Stimulated activated CD4-positive, alpha-beta T cell treated with anti-CD3 and anti-CD28 coated beads, TNF-alpha, amount 100 ng/mL, for 4 hours (primary cell): ENCODE measurements around the gene NYAP1.

Source experiments
- DNase-seq, 3 experiments: peaks; one replicate each; pipeline ENCODE4 v3.0.0-alpha.2; 2020; ENCODE audit warnings: low read depth in 3 of 3

The NYAP1 gene

DNA sequence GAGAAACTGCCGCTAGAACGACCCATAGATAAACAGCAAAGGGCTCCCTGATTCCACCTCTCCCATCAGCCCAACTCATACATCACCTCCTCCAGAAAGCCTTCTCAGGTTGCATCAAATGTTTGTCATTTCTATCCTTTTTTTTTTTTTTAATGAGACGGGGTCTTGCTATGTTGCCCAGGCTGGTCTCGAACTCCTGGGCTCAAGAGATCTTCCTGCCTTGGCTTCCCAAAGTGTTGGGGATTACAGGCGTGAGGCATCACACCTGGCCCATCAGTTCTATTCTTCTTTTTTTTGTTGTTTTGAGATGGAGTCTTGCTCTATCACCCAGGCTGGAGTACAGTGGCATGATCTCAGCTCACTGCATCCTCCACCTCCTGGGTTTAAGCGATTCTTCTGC is 26.7 kb upstream of the NYAP1 start:
- DNase-seq: no peak

DNA sequence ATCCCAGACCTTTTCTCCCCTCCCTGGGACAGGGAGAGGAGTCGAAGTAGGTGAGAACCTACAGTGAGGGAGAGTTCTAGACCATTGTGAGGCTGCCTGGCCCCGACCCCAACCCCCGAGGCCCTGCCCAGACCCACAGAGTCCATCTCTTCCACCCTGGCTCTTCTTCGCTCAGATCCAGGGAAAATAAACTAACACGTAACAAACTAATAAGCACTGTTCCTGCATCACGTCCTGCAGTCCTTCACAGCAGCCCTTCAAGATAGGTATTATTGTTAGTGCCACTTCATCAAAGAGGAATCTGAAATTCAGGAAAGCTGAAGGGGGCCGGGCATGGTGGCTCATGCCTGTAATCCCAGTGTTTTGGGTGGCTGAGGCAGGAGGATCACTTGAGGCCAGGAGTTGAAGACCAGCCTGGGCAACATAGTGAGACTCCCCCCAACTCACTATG is 19.5 kb upstream of the NYAP1 start, which contains the start of gene SPACDR:
Gene SPACDR, minus strand, starts transcription at position 51 of the 451 bp plus-strand sequence. CDS start 235 bp downstream, outside the sequence.
- DNase-seq: no peak

DNA sequence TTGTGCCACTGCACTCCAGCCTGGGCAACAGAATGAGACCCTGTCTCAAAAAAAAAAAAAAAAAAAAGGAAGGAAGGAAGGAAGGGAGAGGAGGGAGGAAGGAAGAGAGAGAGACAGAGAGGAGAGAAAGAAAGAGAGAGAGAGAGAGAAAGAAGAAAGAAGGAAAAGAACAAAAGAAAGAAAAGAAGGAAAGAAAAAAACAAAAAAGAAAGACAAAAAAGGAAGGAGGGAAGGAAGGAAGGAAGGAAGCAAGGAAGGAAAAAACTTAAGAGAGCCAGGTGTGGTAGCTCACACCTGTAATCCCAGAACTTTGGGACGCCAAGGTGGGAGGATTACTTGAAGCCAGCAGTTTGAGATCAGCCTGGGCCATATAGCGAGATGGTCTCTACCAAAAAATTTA is 18.9 kb upstream of the NYAP1 start:
- DNase-seq: no peak

DNA sequence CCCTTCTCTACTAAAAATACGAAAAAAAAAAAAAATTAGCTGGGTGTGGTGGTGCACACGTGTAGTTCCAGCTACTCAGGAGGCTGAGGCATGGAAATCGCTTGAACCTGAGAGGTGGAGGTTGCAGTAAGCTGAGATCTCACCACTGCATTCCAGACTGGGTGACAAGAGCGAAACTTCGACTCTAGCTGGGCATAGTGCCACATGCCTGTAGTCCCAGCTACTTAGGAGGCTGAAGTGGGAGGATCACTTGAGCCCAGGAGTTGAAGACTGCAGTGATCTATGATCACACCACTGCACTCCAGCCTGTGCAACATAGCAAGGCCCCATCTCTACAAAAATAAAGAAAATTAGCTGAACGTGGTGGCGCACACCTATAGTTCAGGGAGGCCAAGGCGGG is 18.4 kb upstream of the NYAP1 start:
- DNase-seq: no peak

DNA sequence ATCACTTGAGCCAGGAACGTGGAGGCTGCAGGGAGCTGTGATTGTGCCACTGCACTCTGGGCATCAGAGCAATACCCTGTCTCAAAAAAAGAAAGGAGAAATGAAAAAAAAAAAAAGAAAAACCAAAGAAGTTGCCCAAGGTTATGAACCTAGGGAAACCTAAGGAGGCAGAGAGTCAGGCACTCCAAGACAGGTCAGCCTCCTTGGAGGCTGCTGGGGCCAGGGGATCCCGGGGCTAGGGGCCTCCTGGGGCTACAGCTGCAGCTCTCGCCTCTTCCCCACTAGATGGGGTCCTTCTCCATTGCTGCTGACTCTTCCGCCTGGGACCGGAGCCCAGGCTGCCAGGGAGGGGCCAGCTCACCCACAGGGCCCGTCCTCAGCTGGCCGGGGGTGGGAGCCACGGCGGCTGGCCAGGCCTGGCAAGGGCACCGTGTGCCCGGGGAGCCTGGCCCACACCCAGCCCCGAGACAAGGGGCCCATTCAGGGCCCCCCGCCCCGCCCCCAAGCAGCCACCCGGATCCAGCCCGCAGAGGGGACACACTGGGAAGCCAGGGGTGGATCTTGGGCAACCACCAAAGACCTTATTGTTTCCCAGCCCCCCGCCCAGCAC is 17.9 kb upstream of the NYAP1 start:
- no peak for DNase-seq

DNA sequence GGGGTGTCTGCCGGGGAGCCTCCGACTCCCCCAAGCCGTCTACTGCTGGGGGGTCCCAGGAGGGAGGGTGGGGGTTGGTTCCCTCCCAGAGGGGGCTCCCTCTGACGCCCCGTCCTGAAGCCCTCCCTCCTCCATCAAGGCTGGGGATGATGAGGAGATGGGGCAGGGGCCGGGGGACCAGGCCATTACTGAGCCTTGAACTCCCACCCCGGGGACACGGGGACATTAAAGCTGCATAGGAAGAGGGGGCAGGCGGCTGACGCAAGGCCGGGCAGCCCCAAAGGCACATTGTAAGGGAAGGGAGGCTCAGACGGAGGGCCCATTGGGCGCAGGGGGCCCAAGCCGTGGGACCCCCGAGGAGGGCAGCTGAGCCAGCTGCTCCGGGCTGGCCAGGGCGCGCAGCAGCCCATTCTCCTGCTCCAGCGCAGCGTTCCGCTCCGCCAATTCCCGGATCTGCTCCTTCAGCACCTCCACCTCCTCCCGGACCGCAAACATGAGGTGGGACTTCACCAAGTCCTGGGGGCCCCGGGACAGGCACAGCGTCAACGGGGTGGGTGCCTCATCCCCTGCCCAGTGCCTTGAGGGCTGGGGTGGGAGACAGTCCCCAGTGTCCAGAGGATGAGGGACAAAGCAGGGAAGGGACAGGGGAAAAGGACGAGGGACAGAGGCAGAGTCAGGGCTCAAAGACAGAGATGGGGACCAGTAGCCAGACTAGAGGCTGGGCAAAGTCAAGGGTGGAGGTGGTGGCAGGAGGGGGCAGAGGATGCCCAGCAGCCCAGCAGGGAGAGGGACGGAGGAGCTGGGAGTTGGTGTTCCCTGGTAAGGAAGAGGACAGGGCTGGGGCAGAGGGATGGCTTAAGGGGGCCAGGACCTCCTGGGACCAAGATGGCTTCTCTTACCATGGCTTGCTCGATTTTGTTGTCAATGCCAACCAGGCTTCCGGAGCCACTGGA is 16.8 kb upstream of the NYAP1 start:
- no peak for DNase-seq

DNA sequence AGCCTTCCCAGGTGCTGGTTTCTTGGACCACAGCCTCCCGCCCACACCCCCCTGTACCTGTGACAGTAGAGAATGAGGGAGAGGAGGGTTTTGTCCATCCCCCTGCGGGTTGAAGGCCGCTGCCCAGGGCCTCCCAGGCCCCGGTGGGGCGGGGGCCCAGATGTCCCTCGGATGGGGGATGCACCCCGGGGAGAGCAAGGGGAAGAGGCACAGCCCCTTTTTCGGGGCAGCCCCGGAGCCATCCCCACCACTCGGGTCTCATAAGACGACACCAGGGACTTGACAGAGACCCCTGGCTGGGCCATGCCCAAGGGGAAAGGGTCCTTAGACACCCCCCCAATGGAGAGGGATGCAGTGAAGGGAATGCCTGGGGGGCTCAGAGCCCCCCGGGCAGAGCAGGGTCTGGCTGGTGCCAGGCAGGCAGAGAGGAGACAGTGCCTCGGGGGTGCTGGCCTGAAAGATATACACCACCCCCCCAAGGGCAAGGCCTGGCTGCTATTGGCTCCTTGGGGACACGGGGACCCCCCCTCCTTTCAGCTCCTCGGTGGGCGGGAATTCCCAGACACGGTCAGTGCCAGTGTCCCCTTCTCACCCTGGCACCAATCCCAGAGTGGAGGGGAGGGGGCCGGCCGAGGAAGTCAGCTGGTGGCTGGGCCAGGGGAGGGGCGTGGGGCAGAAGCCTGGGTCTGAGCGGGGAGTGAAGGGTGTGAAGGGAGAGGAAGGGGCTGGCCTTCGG is 15.9 kb upstream of the NYAP1 start:
- no peak for DNase-seq

DNA sequence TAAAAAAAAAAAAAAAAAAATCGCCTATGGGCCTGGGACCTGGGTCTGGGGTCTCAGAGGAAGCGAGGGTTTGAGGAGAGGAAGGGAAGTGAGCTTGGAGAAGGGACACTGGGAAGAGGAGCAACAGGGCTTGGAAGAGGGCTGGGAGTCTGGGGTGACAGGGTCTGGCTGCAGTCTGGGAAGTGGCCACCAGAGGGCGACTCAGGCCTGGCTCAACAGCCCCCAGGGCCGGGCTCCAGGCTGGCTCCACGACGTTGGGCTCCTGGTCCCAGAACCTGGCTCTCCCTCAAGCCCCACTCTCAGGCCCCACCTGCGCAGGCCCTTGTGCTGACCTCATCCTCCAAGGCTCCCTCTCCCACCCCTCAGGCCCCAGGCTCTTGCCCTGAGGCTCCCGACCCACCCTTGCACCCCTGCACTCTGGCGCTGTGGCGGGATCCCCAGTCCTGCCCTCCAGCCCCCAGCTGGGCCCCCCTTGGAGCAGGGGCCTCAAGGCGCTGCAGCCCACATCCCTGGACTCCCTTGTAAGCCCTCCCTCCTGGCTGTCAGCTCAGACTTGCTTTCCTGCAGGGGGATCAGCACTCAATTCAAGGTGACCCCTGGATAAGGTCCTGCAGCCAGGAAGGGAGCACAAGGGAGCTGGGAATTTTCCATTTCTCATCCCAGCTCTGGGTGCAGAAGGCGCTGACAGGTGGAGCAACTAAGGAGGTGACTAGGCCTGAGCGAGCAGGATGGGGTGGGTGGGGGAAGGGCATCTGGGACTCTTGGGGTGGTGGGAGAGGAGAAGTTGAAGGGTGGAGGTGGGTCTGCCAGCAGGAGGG is 14.3 kb upstream of the NYAP1 start:
- peak; percentile 66 to 73 (median 72) for DNase-seq

DNA sequence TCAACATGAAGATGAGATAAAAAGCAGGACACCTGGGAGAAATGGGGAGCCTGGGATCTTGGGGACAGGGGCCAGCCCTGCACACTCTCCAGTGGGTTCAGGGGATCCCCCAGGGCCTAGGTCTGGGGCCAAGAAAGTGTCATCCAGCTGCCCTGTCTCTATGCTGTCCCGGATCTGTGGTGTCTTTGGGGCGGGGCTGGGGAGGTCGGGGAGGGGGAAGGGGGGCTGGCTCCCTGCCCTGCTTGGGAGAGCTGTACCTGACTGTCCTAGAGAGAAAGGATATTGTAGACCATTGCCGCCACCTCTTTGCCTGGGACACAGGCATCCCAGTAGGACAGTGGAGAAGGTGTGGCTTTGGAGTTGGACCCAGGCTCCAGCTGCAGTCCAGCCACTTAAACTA is 12.7 kb upstream of the NYAP1 start:
- DNase-seq: no peak

DNA sequence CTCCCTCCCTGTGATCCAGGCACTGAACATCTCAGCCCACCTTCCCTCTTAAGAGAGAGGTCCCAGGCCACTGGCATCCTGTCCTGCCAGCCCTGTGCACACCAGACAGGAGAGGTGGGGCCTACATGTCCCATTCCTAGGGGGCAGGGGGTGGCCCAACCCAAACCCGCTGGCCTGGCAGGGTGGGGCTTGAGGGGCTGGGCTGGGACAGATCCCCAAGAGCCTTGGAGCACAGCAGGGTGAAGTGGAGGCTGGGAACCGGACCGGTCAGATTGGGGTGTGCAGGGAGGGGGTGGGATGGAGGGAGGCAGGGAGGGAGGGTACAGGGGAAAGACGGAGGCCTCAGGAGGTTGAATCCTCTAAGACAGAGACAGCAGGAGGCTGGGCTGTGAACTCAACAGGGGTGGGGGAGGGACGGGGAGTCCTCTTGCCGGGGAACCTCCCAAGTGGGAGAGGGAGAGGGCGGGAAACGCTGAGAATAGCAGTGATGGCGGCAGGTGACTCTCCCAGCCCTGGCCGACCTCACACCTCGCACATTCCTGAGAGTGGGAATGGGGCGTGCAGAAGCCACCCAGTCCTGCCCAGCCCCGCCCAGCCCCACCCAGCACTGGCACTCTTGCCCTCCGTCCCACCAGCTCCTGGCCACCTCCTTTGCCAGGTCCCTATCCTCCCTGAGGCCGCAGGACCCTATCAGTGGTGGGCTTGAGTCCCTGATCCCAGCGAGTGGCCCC is 11.4 kb upstream of the NYAP1 start:
- DNase-seq: no peak

DNA sequence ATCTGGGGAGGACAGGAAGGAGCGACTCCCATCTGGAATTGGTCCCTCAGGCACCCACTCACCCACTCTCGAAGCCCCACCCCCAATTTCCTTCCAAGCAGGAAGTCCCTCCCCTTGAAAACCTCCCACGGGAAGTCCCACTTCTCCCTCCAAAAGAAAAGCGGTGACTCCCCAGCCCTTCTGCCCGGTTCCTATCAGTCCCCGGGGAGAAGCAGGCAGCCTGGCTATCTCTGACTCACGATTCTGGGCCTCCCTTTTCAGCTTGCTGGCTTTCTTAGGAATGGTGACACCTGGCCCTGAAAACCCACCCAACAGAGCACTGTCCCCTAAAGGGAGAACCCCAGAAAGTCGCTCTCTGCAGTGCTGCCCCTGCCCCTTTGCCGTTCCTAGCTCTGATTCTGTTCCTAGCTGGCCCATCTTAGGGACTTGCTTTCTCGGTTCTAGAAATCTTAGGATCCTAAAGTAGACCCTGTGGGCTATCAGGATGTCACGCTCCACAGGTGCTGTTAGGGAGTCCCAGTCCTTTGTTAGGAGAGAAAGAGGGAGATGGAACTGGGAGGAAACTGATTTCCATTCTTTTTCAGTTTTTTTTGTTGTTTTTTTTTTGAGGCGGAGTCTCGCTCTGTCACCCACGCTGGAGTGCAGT is 10.8 kb upstream of the NYAP1 start:
- no peak for DNase-seq

DNA sequence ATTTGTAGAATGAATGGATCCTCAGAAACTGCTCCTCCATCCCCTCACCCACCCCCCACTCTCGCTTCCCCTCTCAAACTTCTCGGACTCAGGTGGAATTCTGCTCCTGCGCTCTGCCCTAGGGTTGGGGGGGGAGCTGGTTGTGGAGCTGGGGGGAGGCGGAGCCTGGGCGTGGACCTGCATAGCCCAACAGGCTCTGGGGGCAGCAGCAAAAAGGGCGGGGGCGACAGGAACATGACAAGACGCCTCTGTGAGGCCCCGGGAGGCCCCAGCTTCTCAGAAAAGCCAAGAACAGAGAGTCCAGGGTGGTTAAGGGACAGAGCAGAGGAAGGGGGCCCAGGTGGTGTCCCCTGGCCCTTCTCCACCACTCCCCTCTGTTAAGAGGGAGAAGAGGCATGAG is 8.2 kb upstream of the NYAP1 start:
- no peak for DNase-seq

DNA sequence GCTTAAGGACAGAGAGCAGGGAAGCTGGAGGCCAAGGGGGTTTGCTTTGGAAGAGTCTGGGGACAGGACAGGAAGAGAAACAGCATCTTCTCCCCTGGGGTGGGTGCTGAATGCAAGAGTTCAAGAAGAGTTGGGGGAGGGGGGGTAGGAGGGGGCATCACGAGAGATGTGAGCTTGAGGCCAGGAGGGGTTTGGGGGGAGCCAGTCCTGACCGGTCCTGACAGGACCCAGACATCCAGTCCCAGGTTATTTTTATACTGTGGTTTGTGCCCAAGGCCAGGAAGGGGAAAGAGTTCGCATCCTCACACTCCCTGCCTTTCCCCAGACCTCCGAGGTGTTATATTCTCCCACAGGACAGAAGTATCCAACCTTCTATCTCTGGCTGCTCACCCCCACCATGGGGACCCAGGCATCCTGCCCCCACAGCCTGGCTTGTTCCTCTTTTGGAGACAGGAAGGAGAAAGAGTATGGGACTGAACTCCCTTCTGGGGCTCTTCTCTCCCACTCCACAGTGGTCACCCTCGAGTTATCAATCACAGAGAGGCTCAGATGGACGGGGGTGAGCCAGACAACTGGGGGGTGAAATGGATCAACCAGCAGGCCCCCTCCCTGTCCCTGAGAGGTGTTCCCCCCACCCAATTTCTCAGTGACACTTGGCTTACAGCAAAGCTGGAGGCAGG is 7.5 kb upstream of the NYAP1 start:
- no peak for DNase-seq

DNA sequence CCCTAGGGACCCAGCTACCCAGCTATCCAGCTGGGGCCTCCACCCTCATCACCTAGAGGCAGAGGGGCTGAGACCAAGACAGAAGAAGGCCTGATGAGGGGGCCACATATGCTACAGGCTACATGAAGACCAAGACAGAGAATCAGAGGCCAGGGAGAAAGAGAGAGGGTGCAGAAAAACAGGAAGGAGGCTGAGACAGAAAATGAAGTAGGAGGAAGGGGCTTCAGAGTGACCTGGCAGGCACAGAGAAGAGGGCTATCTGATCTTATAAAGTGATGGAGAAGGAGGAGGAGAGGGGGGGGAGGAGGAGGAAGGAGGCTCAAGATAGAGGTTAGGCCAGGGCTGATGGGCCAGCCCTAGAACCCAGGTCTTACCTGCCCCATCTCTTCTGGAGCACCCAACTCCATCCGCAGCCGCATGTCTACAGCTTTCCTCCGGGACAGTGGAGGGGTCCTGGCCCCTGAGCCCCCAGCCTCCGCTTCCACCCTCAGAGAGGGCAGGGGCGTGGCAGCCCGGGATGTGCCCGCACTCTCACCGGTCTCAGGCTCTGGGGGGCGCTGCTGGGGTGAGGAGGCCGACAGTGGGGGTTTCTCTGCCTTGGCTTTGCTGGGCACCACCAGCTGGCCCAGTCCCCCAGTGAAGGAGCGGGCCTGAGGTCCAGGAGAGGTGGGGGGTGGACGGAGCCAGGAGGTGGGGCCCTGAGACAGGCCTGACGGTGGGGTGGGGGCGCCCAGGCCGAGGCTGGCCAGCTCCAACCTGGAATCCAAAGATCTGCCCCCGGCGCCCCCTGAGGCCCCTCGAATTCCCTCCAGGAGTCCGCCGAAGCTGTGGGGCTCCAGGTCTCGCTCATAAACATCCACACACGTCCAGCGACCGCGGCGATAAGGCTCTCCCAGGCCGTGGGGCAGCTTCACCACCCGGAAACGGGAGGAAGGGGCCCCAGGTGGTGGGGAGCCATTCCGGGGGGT is 6.5 kb upstream of the NYAP1 start:
- no peak for DNase-seq

DNA sequence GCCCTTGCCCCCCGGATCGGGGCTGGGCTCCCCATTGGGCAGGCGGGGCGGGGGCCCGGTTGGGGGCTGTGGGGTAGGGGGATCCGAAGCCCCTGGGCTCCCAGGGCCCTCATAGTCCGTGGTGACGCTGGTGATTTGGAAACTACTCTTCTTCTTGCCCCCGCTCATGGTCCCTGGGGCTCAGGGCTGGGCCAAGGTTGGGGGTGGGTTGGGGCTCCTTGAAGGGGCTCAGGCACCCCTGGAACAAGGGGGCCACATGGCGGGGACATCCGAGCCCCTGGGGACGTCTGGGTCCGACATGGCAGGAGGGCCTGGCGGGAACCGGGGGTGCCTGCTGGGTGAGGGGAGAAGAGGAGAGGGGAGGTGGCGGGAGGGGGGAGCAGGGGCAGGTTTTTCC is 5.9 kb upstream of the NYAP1 start:
- no peak for DNase-seq

DNA sequence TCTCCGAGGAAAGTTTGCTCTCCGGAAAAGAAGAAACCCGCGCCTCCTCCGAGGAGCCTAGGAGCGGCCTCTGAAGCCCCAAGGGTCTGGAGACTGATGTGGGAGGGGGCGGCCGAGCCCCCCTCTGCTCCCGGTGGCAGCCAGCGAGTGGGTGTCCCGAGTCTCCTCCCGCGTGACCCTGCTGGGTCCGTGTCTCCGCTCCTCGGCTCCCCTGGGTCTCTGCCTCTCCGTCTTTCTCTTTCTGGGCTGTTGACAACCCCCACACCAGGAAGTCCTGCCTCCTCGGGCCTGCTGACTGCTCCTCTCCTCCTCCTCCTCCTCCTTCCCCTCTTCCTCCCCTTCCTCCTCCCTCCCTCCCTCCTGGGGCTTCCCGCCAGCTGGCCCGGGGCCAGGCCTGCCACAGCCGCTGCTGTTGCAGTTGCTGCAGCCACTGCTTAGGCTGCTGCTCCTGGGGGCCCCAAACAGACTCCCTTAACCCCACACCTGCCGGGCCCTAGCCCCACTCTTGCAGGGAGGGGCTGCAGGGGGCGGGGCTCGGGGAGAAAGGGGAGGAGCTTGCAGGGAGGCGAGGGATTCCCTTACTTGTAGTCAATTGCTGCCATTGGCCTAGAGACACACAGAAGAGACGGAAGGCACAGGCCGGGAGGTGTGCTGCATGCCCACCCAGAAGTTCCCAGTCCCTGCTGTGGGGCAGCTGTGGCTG is 4.6 kb upstream of the NYAP1 start, which contains the start of gene TSC22D4:
Gene TSC22D4, minus strand, starts transcription at position 257 of the 703 bp plus-strand sequence. CDS start 1,176 bp downstream, outside the sequence.
- DNase-seq: peak; percentile 75 to 82 (median 80)

DNA sequence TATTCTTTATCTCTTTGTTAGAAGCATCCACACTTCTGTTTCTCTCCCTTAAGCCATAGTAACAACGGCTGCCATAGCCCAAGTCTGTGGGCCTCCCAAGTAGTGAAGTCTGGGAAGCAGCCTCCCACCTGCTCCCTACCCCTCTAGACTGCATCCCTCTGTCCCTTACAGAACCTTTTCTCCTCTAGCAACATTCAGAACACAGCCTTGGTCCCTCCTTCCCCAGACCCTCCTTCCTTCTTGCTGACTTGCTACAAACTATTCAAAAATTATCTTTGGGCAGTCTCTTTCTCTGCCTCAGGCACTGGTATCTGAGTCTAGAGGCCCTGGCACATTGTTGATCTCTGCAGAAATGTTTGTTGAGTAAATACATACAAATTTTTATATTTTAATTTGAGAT is 2.3 kb upstream of the NYAP1 start:
- no peak for DNase-seq

DNA sequence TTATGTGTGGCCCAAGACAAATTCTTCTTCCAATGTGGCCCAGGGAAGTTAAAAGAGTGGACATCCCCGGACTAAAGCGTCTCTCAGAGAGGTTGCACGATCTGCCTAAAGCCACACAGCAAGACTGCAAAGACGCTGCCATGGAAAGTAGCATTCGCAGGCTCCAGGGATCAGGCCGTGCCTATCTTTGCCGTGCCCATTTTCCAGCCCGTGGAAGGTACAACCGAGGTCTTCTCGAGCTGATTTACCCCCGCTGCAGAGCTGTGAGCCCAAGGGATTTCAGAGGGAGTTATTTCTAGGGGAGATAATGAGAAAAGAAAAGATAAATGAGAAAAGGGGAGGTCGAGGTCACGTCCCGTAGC is 1.0 kb upstream of the NYAP1 start:
- no peak for DNase-seq
